GM18519 (cell line): ENCODE measurements around the gene PHF19.

Source experiments
- ATAC-seq: cut with Tn5 transposase; IDR thresholded peaks from one replicate; pipeline ENCODE4 v1.9.1; 2021; ENCODE audit warnings: mild to moderate bottlenecking, moderate library complexity; ENCODE audit not compliant: unreplicated experiment, low FRiP score

PHF19 gene

GRCh38 chr9:120876842-120877240 lies at the start of gene PHF19:
Gene PHF19 (minus strand): TSS chr9:120877188. CDS start chr9:120874741, 2,447 bp downstream.
- ATAC-seq: no peak

- ATAC-seq: no peak
Observed at GRCh38 chr9:120926397-120926928, 49.5 kb upstream of the PHF19 start, which contains the start of gene TRAF1. Gene TRAF1 (minus strand): TSS chr9:120926796. CDS start chr9:120926075, 721 bp downstream.

GRCh38 chr9:120925535-120926396 lies 48.8 kb upstream of the PHF19 start:
- no peak for ATAC-seq

GRCh38 chr9:120924698-120925534 lies 47.9 kb upstream of the PHF19 start:
- no peak for ATAC-seq

GRCh38 chr9:120923620-120924328 lies 46.8 kb upstream of the PHF19 start:
- no peak for ATAC-seq

GRCh38 chr9:120922404-120923195 lies 45.6 kb upstream of the PHF19 start:
- no peak for ATAC-seq

GRCh38 chr9:120921661-120922181 lies 44.7 kb upstream of the PHF19 start:
- no peak for ATAC-seq

- ATAC-seq: no peak
Observed at GRCh38 chr9:120920806-120921178, 43.8 kb upstream of the PHF19 start.

- no peak for ATAC-seq
Observed at GRCh38 chr9:120919843-120920805, 43.1 kb upstream of the PHF19 start.

GRCh38 chr9:120918931-120919842 lies 42.2 kb upstream of the PHF19 start:
- no peak for ATAC-seq

- no peak for ATAC-seq
Observed at GRCh38 chr9:120917929-120918762, 41.2 kb upstream of the PHF19 start.

- ATAC-seq: no peak
Observed at GRCh38 chr9:120916991-120917880, 40.2 kb upstream of the PHF19 start.

- no peak for ATAC-seq
Observed at GRCh38 chr9:120916588-120916987, 39.6 kb upstream of the PHF19 start.

GRCh38 chr9:120915854-120916470 lies 39.0 kb upstream of the PHF19 start:
- ATAC-seq: no peak

- no peak for ATAC-seq
Observed at GRCh38 chr9:120914953-120915352, 38.0 kb upstream of the PHF19 start.
